Upper lobe of left lung (tissue), 4 donors: Measurements from ENCODE around the gene ZNF507.
A peak's percentile ranks its signal among the peaks of the same experiment; 100 is the strongest.

Experiments used
- CTCF ChIP-seq, 6 experiments: fragments of 450-650 bp in 4 of 6; fragments of 200-600 bp in 2 of 6; sonication (generic) in 2 of 6; IDR thresholded peaks; one replicate each; pipeline ENCODE4 v1.5.1; 2016 to 2019; ENCODE audit warnings: antibody characterized with exemption in 6 of 6
- EP300 ChIP-seq, 4 donors: sonication (generic); formaldehyde crosslinking; IDR thresholded peaks; one replicate each; pipeline ENCODE4 v1.5.1; 2017; ENCODE audit warnings: antibody characterized with exemption in 4 of 4, control low read depth in 2 of 4
- POLR2A ChIP-seq, 4 donors: fragments of 450-650 bp; IDR thresholded peaks; one replicate each; pipeline ENCODE4 v1.5.1; 2016 to 2017; ENCODE audit warnings: antibody characterized with exemption in 4 of 4, mild to moderate bottlenecking in 2 of 4

- TF ChIP-seq CTCF (IDR thresholded peaks at IDR 0.05): peak in 2 of 6 experiments; percentile 2 to 45
- no peak for TF ChIP-seq EP300 (IDR thresholded peaks at IDR 0.05)
- TF ChIP-seq POLR2A (IDR thresholded peaks at IDR 0.05): no peak
These were observed 61.0 kb downstream of the ZNF507 start for GRCh38 chr19:32406161-32407003.
